ENCODE data around the gene SEMA5A. TPM values are rescaled to one million over a fixed set of nuclear protein-coding genes. Genes with fewer than 3 reads are reported as not detected.

The SEMA5A gene
- total RNA-seq, 4 donors from 2014 or later = 2.3 to 4.7 (median 3.7) TPM

DNA sequence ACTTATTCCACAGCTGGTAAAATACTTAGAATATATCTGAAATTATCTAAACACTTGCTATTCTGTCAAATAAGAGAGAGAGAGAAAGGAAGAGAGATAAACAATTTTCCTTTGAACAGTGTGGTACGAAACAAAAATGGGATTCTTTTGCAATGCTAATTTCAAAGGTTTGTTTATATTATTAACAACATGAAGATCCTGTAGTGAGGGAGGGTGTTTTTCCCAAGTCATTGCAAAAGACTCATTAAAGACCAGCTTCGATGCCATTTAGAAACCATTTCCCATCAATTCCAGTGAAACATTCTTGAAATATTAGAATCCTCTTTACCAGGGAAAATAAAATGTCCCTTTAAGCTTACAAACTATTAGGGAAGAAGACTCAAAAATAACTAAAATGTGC, 505.4 kb downstream of the SEMA5A start:
- Histone ChIP-seq H3K4me1 (no peaks in the 10 kb centered on the region), H3K4me3 (no peak overlapping the region), H3K27ac (no peak overlapping the region), H3K9me3 (no peaks in the 10 kb centered on the region), H3K27me3 (no peaks in the 10 kb centered on the region), H3K36me3 (no peaks in the 10 kb centered on the region)
- TF ChIP-seq POLR2A (IDR thresholded peaks at IDR 0.05) = no peak
- TF ChIP-seq POLR2AphosphoS5 (IDR thresholded peaks at IDR 0.05) = no peak
- TF ChIP-seq EP300 (IDR thresholded peaks at IDR 0.05) = no peak
- TF ChIP-seq, protein P1, sequence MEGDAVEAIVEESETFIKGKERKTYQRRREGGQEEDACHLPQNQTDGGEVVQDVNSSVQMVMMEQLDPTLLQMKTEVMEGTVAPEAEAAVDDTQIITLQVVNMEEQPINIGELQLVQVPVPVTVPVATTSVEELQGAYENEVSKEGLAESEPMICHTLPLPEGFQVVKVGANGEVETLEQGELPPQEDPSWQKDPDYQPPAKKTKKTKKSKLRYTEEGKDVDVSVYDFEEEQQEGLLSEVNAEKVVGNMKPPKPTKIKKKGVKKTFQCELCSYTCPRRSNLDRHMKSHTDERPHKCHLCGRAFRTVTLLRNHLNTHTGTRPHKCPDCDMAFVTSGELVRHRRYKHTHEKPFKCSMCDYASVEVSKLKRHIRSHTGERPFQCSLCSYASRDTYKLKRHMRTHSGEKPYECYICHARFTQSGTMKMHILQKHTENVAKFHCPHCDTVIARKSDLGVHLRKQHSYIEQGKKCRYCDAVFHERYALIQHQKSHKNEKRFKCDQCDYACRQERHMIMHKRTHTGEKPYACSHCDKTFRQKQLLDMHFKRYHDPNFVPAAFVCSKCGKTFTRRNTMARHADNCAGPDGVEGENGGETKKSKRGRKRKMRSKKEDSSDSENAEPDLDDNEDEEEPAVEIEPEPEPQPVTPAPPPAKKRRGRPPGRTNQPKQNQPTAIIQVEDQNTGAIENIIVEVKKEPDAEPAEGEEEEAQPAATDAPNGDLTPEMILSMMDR (IDR thresholded peaks at IDR 0.05) = no peak
- ATAC-seq = no peak
- WGBS, 2 donors (ENCODE audit: low coverage in 1 of 2) = 79 to 83% methylated on average over 2 of the region's 2 CpGs

DNA sequence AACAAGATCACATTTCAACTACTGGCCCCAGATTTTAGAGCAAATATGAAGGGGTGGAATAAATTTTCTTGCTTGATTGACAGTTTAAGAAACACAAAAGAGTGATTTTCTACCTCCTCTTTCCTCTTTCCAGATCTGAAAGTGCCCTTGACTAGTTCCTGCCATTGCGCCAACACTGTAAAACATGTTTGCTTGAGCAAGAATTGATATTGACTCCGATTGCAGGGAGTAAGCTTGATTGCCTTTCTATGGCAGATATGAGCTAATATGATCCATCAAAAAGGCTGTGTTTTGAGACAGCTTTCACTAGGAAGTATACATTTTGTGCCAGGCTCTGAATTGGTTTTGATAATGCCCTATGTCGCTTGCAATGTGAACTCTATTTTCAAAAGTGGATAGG, 508.8 kb downstream of the SEMA5A start:
- no peak overlapping the region for H3K4me3 ChIP-seq
- H3K27me3 ChIP-seq = no peaks in the 10 kb centered on the region
- no peak for TF ChIP-seq EP300 (IDR thresholded peaks at IDR 0.05)
- no peak for TF ChIP-seq POLR2A (IDR thresholded peaks at IDR 0.05)
- TF ChIP-seq, protein P1 (IDR thresholded peaks at IDR 0.05) = no peak
- TF ChIP-seq POLR2AphosphoS5 (IDR thresholded peaks at IDR 0.05) = no peak
- WGBS, 2 donors (ENCODE audit: low coverage in 1 of 2) = 67 to 77% methylated on average over 3 of the region's 3 CpGs
- no peak overlapping the region for H3K27ac ChIP-seq
- no peak for ATAC-seq
- no peaks in the 10 kb centered on the region for H3K36me3 ChIP-seq
- H3K4me1 ChIP-seq = no peaks in the 10 kb centered on the region
- no peaks in the 10 kb centered on the region for H3K9me3 ChIP-seq

DNA sequence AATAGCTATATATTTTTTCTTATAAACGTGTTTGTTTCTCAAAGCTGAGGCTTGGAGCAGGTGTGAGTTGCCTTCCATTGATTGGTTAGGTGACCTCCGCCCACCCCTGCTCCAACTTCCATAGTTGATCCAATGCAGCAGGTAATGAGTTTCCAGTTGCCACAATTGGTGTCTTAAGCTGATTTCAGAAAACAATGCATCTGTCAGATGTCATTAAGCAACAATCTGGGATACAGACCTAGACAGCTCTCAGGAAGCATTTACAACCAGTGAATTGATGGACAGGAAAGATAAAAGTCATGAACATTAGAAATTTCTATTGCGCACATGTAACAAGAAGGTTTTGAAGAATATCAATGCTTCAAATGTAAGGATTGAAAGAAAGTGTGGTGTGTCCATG, 510.5 kb downstream of the SEMA5A start:
- H3K27ac ChIP-seq = no peak overlapping the region
- ATAC-seq = no peak

DNA sequence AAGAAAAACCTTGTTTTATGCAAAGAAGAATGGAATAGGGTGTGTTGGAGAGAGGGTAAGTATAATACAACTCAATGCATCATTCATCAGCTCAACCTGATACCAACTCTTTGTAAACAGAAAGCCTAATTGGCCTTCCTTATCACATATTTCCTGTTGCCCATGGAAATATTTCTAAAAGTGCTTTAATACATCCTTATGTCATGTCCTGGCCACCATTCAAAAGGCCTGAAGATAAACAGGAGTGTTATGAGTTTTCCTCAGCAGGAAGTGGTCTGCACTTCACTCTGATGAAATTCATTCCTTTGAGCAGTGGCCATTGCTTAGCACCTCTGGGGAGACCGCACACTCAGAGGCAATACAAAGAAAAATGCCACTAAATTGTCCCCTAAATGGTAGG, 511.2 kb downstream of the SEMA5A start:
- Histone ChIP-seq H3K9me3 (no peaks in the 10 kb centered on the region), H3K36me3 (no peaks in the 10 kb centered on the region), H3K27ac (no peak overlapping the region), H3K4me3 (no peak overlapping the region), H3K4me1 (no peaks in the 10 kb centered on the region), H3K27me3 (no peaks in the 10 kb centered on the region)
- no peak for ATAC-seq
- TF ChIP-seq POLR2A (IDR thresholded peaks at IDR 0.05) = no peak
- no peak for TF ChIP-seq POLR2AphosphoS5 (IDR thresholded peaks at IDR 0.05)
- TF ChIP-seq, protein P1 (IDR thresholded peaks at IDR 0.05) = no peak
- TF ChIP-seq EP300 (IDR thresholded peaks at IDR 0.05) = no peak
- 73 to 89% methylated on average over 1 of the region's 1 CpG for WGBS, 2 donors (ENCODE audit: low coverage in 1 of 2)

More for the DNA sequence above, 510.5 kb downstream of the SEMA5A start:
- WGBS, 2 donors (ENCODE audit: low coverage in 1 of 2) = 67 to 81% methylated on average over 2 to 3 of the region's 3 CpGs
- Histone ChIP-seq H3K27me3 (no peaks in the 10 kb centered on the region), H3K4me3 (no peak overlapping the region), H3K36me3 (no peaks in the 10 kb centered on the region), H3K4me1 (no peaks in the 10 kb centered on the region), H3K9me3 (no peaks in the 10 kb centered on the region)
- no peak for TF ChIP-seq EP300 (IDR thresholded peaks at IDR 0.05)
- TF ChIP-seq, protein P1 (IDR thresholded peaks at IDR 0.05) = no peak
- TF ChIP-seq POLR2AphosphoS5 (IDR thresholded peaks at IDR 0.05) = no peak
- no peak for TF ChIP-seq POLR2A (IDR thresholded peaks at IDR 0.05)

DNA sequence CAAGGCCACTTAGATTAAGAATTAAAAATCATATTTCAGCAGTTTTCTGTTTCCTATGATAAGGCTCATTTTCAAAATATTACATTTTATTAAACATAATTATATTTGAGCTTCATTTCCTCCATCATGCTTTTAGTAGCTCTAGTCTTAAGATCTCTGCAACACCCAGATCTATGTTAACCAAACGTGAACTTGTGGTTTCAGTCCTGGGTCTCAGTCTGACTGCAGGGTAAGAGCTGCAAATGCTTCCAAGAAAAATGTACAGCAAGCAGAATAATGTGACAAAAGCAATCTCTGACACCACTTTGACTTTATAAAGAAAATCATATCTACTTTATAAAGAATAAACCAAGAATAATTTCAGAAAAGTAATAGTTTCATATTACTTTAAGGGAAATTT, 512.4 kb downstream of the SEMA5A start:
- no peak for ATAC-seq
- Histone ChIP-seq H3K27ac (no peak overlapping the region), H3K4me1 (no peaks in the 10 kb centered on the region), H3K27me3 (no peaks in the 10 kb centered on the region), H3K4me3 (no peak overlapping the region), H3K9me3 (no peaks in the 10 kb centered on the region), H3K36me3 (no peaks in the 10 kb centered on the region)
- WGBS, 2 donors (ENCODE audit: low coverage in 1 of 2) = 63 to 73% methylated on average over 1 of the region's 1 CpG
- TF ChIP-seq EP300 (IDR thresholded peaks at IDR 0.05) = no peak
- TF ChIP-seq, protein P1 (IDR thresholded peaks at IDR 0.05) = no peak
- TF ChIP-seq POLR2A (IDR thresholded peaks at IDR 0.05) = no peak
- no peak for TF ChIP-seq POLR2AphosphoS5 (IDR thresholded peaks at IDR 0.05)

Measured in gastroesophageal sphincter (tissue), 4 donors.